CD4-positive, alpha-beta memory T cell (primary cell): Measurements from ENCODE around the gene KIF5A. TPM values are rescaled to one million over a fixed set of nuclear protein-coding genes. Genes with fewer than 3 reads are reported as not detected.
A peak's percentile ranks its signal among the peaks of the same experiment; 100 is the strongest.

Experiments
- CTCF ChIA-PET: fragments of 350-600 bp; sonication (Branson Sonifier 250); formaldehyde crosslinking; loops from one replicate; lab custom pipeline; 2021; ENCODE audit warnings: inconsistent platforms; ENCODE audit not compliant: partially characterized antibody; lab: Charles Lee
- POLR2A ChIA-PET: fragments of 350-600 bp; sonication (Branson Sonifier 250); formaldehyde crosslinking; loops from one replicate; lab custom pipeline; 2021; ENCODE audit not compliant: partially characterized antibody; lab: Charles Lee
- DNase-seq, 5 donors: peaks; one replicate each; pipeline versions ENCODE4 v3.0.0 to v3.0.0-alpha.2; 2020 to 2022; ENCODE audit warnings: mixed read lengths in 1 of 5
- H3K27ac ChIP-seq: one replicate; pipeline ENCODE4 v1.7.0; 2013; ENCODE audit warnings: low read depth, low read length
- H3K27me3 ChIP-seq: 2 replicates; pipeline ENCODE4 v1.7.0; 2013; ENCODE audit warnings: mild to moderate bottlenecking, low read length, moderate library complexity; ENCODE audit not compliant: insufficient read depth
- H3K36me3 ChIP-seq: 2 replicates; pipeline ENCODE4 v1.7.0; 2013; ENCODE audit warnings: mild to moderate bottlenecking, low read length, moderate library complexity; ENCODE audit not compliant: insufficient read depth
- H3K4me1 ChIP-seq: 2 replicates; pipeline ENCODE4 v1.7.0; 2013; ENCODE audit warnings: mild to moderate bottlenecking, low read length, moderate library complexity; ENCODE audit not compliant: insufficient read depth
- H3K4me3 ChIP-seq, 2 donors: one replicate each; pipeline ENCODE4 v1.7.0; 2013; ENCODE audit warnings: low read length in 2 of 2, mild to moderate bottlenecking in 1 of 2
- H3K9me3 ChIP-seq, 2 donors: one replicate each; pipeline ENCODE4 v1.7.0; 2013; ENCODE audit warnings: low read length in 2 of 2, control low read depth in 1 of 2; ENCODE audit not compliant: control insufficient read depth in 1 of 2
- H3K27ac Mint-ChIP-seq, 7 donors: one replicate each; pipeline ENCODE4 v1.8.0; 2020 to 2021; ENCODE audit warnings: mixed read lengths in 7 of 7, mild to moderate bottlenecking in 6 of 7, inconsistent platforms in 3 of 7, moderate library complexity in 3 of 7
- H3K27me3 Mint-ChIP-seq, 2 donors: one replicate each; pipeline ENCODE4 v1.8.0; 2020 to 2021; ENCODE audit warnings: mixed read lengths in 2 of 2
- H3K36me3 Mint-ChIP-seq, 2 donors: one replicate each; pipeline ENCODE4 v1.8.0; 2020 to 2021; ENCODE audit warnings: mixed read lengths in 2 of 2, inconsistent platforms in 1 of 2, mild to moderate bottlenecking in 1 of 2
- H3K4me1 Mint-ChIP-seq, 4 donors: one replicate each; pipeline ENCODE4 v1.8.0; 2020 to 2021; ENCODE audit warnings: mixed read lengths in 4 of 4, mild to moderate bottlenecking in 1 of 4
- H3K4me3 Mint-ChIP-seq, 8 donors: one replicate each; pipeline ENCODE4 v1.8.0; 2020 to 2021; ENCODE audit warnings: mixed read lengths in 8 of 8, mild to moderate bottlenecking in 7 of 8, moderate library complexity in 6 of 8, inconsistent platforms in 3 of 8
- H3K9me3 Mint-ChIP-seq, 8 donors: one replicate each; pipeline ENCODE4 v1.8.0; 2020 to 2021; ENCODE audit warnings: mixed read lengths in 8 of 8, mild to moderate bottlenecking in 5 of 8, inconsistent platforms in 3 of 8, moderate library complexity in 1 of 8
- intact Hi-C: fragments of 100-400 bp; cut with micrococcal nuclease; formaldehyde crosslinking; loops from one replicate; pipeline ENCODE4 v1.15.1; 2023
- polyA plus RNA-seq, 2 donors: library from polyadenylated mRNA; unstranded; fragments of 300-500 nt; fragmentation: Illumina TruSeq; gene quantifications; one replicate each; pipeline ENCODE4 v1.2.3, GENCODE V29; 2021
- total RNA-seq, 2 experiments: library from RNA; stranded (reverse); gene quantifications; one replicate each; pipeline ENCODE4 v1.2.3, GENCODE V29; 2021

The KIF5A gene
- total and polyA plus RNA-seq, 4 experiments from 2014 or later = 0.96 to 1.00 TPM; not detected in 2

DNA sequence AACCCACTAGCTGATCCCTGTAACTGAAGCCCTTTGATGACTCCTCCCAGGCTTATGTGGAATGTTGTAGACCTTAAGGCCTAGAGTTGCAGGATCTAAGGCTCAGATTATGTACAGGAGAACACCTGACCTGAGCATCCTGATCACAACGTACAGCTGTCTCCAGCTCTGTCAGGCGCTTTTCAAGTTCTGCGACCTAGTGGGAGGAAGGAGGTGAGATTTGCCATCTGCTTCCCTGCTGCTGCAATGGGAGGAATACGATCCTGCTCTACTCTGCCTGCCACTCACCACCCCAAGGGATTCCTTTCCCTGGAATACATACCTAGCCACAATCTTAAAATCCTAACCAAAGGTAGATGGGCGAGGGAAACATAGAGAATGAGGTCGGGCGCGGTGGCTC lies 16.7 kb upstream of the KIF5A start:
- H3K36me3 Mint-ChIP-seq = peaks cover 31 to 76% of the 10 kb centered on the region in 2 donors

DNA sequence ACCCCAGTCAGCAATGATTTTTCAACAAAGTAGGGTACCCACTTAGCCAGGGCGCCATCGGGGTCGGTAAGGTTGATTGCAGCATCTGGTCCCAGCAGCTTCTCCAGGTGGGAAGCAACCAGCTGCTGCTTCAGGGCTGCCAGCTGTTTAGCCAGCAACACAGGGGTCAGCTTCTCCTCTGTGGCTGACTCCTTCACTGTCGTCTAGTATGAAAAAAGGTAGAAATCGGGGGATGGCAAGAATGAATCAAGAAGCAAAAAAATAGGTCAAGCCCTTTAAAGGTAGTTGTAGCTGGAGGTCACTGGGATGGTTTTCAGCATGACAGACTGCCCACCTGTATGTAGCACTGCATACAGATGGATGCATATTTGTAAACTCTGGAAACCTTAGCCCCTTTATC lies 15.6 kb upstream of the KIF5A start:
- no peaks in the 10 kb centered on the region for H3K9me3 Mint-ChIP-seq
- ChIA-PET CTCF (interaction anchor here (1.0 kb wide), 1 partner anchor 51 kb away, joined by 3 read pairs; no protein-coding TSS in a partner anchor), POLR2A (interaction anchor here (0.9 to 1.3 kb wide), 2 partner anchors 9 to 14 kb away, joined by 3 read pairs; partner anchors contain the start of gene DDIT3)
- DNase-seq = no peak
- H3K27ac Mint-ChIP-seq = no peak overlapping the region
- no peaks in the 10 kb centered on the region for H3K4me1 ChIP-seq
- H3K27me3 Mint-ChIP-seq = no peaks in the 10 kb centered on the region
- no peaks in the 10 kb centered on the region for H3K9me3 ChIP-seq
- H3K4me3 ChIP-seq = no peak overlapping the region
- no peaks in the 10 kb centered on the region for H3K27me3 ChIP-seq
- peaks cover 59% of the 10 kb centered on the region for H3K36me3 ChIP-seq
- intact Hi-C loops = no loop called here
- H3K4me3 Mint-ChIP-seq = no peak overlapping the region
- no peak overlapping the region for H3K27ac ChIP-seq
- peaks cover 0 to 4% (median 0%) of the 10 kb centered on the region in 4 donors for H3K4me1 Mint-ChIP-seq
- H3K36me3 Mint-ChIP-seq = peaks cover 31 to 76% of the 10 kb centered on the region in 2 donors

More for the DNA sequence above, 16.7 kb upstream of the KIF5A start:
- Histone ChIP-seq H3K27ac (no peak overlapping the region), H3K36me3 (peaks cover 66% of the 10 kb centered on the region), H3K4me3 (no peak overlapping the region), H3K9me3 (no peaks in the 10 kb centered on the region), H3K27me3 (no peaks in the 10 kb centered on the region), H3K4me1 (no peaks in the 10 kb centered on the region)
- Mint-ChIP-seq H3K27me3 (no peaks in the 10 kb centered on the region), H3K4me3 (no peak overlapping the region), H3K9me3 (no peaks in the 10 kb centered on the region), H3K27ac (no peak overlapping the region), H3K4me1 (peaks cover 0 to 4% (median 0%) of the 10 kb centered on the region in 4 donors)
- POLR2A ChIA-PET = interaction anchor here (1.4 to 2.4 kb wide), 2 partner anchors 10 to 13 kb away, joined by 9 to 11 read pairs; partner anchors contain the start of gene DDIT3
- intact Hi-C loops = no loop called here
- CTCF ChIA-PET = interaction anchor here (1.6 kb wide), 1 partner anchor 74 kb away, joined by 3 read pairs; the partner anchor contains the start of gene GLI1
- no peak for DNase-seq

DNA sequence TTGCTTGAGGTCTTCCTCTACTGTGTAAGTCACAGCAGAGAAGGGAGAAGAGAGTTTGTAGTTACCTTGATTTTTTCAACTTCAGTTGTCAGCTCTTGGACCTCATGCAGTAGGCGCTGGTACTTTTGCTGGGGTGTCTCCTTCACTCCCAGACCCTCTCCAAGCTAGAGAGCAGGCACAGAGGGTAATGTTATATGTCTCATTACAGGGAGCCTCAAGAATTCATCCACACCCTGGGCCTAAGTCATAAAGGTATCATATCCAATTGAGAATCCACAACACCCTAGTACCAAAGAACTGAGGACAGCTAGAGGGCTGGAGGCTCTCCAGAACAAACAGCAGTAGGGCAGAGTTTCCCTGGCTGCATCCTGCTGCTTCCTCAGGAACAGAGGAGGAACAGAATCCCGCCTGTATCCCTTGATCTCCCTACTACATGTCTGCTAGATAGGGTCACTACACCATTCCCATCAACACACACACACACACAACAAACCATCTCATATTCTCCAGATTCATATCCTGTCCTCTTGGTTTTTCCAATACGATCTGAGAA lies 14.8 kb upstream of the KIF5A start:
- H3K4me3 Mint-ChIP-seq = no peak overlapping the region
- no peaks in the 10 kb centered on the region for H3K4me1 Mint-ChIP-seq
- CTCF ChIA-PET = interaction anchor here (1.0 to 1.2 kb wide), 2 partner anchors 11 to 50 kb away, joined by 3 read pairs; no protein-coding TSS in a partner anchor
- no peaks in the 10 kb centered on the region for H3K9me3 Mint-ChIP-seq
- Histone ChIP-seq H3K27ac (no peak overlapping the region), H3K4me3 (no peak overlapping the region), H3K9me3 (no peaks in the 10 kb centered on the region), H3K4me1 (no peaks in the 10 kb centered on the region), H3K36me3 (peaks cover 52% of the 10 kb centered on the region), H3K27me3 (no peaks in the 10 kb centered on the region)
- H3K27ac Mint-ChIP-seq = peak overlapping the region in 5 of 7 donors; percentile 0 to 86 (median 9)
- no peaks in the 10 kb centered on the region for H3K27me3 Mint-ChIP-seq
- DNase-seq = no peak
- peaks cover 31 to 71% of the 10 kb centered on the region in 2 donors for H3K36me3 Mint-ChIP-seq
- intact Hi-C loops = no loop called here
- POLR2A ChIA-PET = interaction anchor here (1.3 kb wide), 1 partner anchor 8 kb away, joined by 3 read pairs; no protein-coding TSS in a partner anchor

DNA sequence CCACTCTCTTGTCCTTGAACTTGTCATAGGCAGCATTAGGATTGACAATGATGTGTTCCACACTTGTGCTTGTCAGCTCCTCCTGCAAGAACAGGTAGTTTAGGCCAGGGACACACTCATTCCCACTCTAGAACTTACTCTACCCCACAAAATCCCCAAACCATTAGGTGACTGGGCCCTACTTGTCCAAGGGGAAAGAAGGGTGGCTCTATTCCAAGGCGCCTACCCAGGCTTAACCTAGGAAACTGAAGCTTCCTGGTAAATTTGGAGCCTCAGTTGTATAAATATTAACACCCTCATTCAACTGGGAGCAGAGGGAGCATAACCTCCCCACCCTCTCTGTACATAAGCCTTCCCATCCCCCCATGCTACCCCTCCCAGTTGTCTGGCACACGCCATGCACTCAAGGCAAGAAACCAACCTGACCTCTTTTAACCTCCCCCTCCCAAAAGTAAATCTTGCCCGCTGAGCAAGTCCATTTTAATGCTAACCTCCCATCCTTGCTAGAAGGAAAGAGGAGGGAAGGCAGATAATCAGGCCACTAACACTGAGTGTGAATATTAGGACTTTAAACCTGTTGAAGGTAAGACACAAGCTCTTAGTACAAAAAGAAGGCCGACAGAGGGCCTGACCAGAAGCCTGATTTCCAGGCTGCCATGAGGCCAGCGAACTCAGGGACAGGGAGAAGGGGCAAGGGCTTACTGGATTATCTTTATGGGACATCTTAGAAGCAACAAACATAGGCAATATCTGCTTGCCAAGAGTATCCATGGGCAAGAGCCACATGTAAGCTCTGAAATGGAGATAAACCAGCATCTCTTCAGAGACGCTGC lies 13.9 kb upstream of the KIF5A start:
- Mint-ChIP-seq H3K4me3 (no peak overlapping the region), H3K27ac (peak overlapping the region in 4 of 7 donors; percentile 48 to 86 (median 68)), H3K4me1 (peaks cover 0 to 2% (median 0%) of the 10 kb centered on the region in 4 donors), H3K27me3 (no peaks in the 10 kb centered on the region), H3K36me3 (peaks cover 32 to 71% of the 10 kb centered on the region in 2 donors), H3K9me3 (no peaks in the 10 kb centered on the region)
- ChIA-PET CTCF (interaction anchor here (1.2 kb wide), 1 partner anchor 10 kb away, joined by 3 read pairs; no protein-coding TSS in a partner anchor), POLR2A (no interaction called here)
- Histone ChIP-seq H3K4me1 (no peaks in the 10 kb centered on the region), H3K4me3 (no peak overlapping the region), H3K36me3 (peaks cover 43% of the 10 kb centered on the region), H3K27ac (no peak overlapping the region), H3K9me3 (no peaks in the 10 kb centered on the region), H3K27me3 (no peaks in the 10 kb centered on the region)
- intact Hi-C loops = no loop called here
- no peak for DNase-seq

DNA sequence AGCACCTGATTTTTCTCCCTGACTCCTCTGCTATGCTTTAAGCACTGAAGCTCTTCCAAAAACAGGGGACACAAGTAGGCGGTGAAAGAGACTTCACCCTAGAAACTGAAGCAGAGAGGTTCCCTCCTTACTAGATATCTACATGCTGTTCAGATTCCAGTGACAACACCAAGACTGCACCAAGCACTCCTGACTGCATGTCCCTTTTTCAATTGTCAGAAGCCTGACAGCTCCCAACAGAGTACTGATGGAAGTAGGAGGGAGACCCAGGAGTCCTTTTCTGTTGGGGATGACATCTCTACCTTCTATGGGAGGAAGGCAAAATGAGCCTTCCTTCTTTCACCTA lies 13.3 kb upstream of the KIF5A start:
- Mint-ChIP-seq H3K4me1 (peaks cover 0 to 5% (median 0%) of the 10 kb centered on the region in 4 donors), H3K27me3 (no peaks in the 10 kb centered on the region), H3K27ac (peak overlapping the region in 3 of 7 donors; percentile 37 to 61 (median 48)), H3K4me3 (no peak overlapping the region), H3K36me3 (peaks cover 33 to 70% of the 10 kb centered on the region in 2 donors), H3K9me3 (no peaks in the 10 kb centered on the region)
- Histone ChIP-seq H3K36me3 (peaks cover 39% of the 10 kb centered on the region), H3K27me3 (no peaks in the 10 kb centered on the region), H3K4me1 (no peaks in the 10 kb centered on the region), H3K4me3 (no peak overlapping the region), H3K27ac (no peak overlapping the region), H3K9me3 (no peaks in the 10 kb centered on the region)
- DNase-seq = no peak
- ChIA-PET POLR2A (no interaction called here), CTCF (interaction anchor here (1.1 to 1.2 kb wide), 2 partner anchors 10 to 78 kb away, joined by 3 to 4 read pairs; partner anchors contain the start of gene GLI1)
- intact Hi-C loops = no loop called here

DNA sequence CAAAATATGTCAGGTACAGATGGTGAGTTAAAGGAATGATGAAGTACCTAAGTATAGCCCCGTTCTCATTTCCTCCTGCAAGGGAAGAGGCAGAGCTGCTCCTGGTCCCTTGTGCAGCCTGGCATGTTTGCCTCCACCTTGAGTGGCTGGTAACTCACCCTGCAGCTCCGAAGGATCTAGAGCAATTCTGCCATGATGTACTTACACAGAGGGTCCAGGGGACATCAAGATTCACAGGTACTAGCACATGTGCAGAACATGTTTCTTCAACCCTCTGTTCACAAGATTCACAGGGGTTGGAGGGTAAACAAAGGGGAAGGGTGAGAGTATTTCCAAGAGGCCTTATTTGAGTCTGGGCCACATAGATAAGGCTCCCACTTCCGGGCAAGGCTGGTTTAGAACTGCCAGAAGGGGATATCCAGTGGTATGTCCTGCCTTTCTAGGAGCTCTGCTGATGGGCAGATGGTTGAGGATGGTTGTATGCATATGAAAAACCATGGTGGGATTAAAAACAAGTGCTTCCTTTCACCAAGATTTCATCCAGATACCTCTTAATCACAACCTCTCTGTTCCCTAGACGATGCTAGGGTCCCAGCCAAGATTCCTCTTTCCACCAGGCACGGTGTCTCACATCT lies 10.6 kb upstream of the KIF5A start:
- Histone ChIP-seq H3K4me3 (no peak overlapping the region), H3K9me3 (no peaks in the 10 kb centered on the region), H3K36me3 (peaks cover 15% of the 10 kb centered on the region), H3K27ac (no peak overlapping the region), H3K27me3 (no peaks in the 10 kb centered on the region), H3K4me1 (no peaks in the 10 kb centered on the region)
- Mint-ChIP-seq H3K4me3 (no peak overlapping the region), H3K36me3 (peaks cover 14 to 48% of the 10 kb centered on the region in 2 donors), H3K9me3 (no peaks in the 10 kb centered on the region), H3K27me3 (no peaks in the 10 kb centered on the region), H3K4me1 (peaks cover 0 to 11% (median 6%) of the 10 kb centered on the region in 4 donors), H3K27ac (peak overlapping the region in 2 of 7 donors; percentile 5 to 68)
- intact Hi-C loops = no loop called here
- no peak for DNase-seq
- ChIA-PET CTCF (interaction anchor here (0.8 to 1.5 kb wide), 3 partner anchors 44 to 94 kb away, joined by 3 to 6 read pairs (median 4); partner anchors contain the start of gene B4GALNT1), POLR2A (interaction anchor here (1.1 to 2.1 kb wide), 3 partner anchors 9 to 13 kb away, joined by 4 to 6 read pairs (median 6); no protein-coding TSS in a partner anchor)
